ENCODE results near the gene FAM76A.
"Not testable (repeated sequence)": the region's sequence is repeated elsewhere in the genome, so short reads cannot be mapped to it uniquely, and the experiment has no call there.

Gene FAM76A

GRCh38 chr1:27724961-27725373, 794 bp upstream of the FAM76A start:
- no peak for DNase-seq (ENCODE audit: low read depth, low spot score)

GRCh38 chr1:27726173-27727044, 648 bp downstream of the FAM76A start:
- DNase-seq (ENCODE audit: low read depth, low spot score), result peak; percentile 9

- DNase-seq (ENCODE audit: low read depth, low spot score), result no peak
Measured at GRCh38 chr1:27727126-27727525, 1.4 kb downstream of the FAM76A start.

- DNase-seq (ENCODE audit: low read depth, low spot score), result no peak
Measured at GRCh38 chr1:27736252-27736651, 10.5 kb downstream of the FAM76A start.

DNA sequence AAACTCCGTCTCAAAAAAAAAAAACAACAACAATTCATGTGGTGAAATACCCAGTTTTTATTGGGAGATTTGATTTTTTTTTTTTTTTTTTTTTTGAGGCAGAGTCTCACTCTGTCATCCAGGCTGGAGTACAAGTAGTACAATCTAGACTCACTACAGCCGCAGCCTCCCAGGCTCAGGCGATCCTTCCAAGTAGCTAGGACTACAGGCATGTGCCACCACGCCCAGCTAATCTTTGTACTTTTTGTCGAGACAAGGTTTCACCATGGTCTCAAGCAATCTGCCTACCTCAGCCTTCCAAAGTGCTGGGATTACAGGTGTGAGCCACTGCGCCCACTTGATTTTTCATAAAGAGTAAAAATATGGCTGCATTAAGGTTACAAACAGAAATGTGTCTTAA, 15.4 kb downstream of the FAM76A start:
- no peak for DNase-seq (ENCODE audit: low read depth, low spot score)

DNA sequence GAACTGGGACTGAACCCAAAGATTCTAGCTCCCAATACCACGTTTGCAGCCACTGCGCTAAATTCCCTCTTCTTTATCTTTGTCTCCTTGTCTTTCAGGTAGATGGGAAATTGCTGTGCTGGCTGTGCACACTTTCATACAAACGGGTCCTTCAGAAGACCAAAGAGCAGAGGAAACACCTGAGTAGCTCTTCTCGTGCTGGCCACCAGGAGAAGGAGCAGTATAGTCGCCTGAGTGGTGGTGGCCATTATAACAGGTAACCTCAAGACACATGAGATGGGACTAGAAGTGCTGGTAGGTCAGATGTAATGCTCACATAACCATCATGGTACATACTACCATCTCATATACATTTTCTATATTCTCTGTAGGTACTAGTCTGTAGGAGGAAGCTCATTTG, 18.8 kb downstream of the FAM76A start:
- no peak for DNase-seq (ENCODE audit: low read depth, low spot score)

DNA sequence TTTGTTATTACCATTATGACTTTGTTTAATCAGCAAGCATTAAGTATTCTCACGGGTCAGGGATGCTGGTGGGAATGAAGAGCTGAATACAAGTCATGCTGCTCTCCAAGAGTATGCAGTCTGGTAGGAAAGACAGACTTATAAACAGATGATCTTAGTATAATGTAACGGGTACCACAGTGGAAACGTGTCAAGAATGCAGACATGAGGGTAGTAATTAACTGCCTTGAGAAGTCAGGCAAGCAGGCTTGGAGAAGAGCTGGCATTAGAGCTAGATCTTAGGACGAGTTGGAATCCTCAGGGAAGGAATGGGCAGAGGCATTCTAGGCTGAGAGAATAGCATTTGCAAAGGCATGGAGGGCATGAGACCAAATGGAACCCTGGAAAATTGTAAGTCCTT, 19.7 kb downstream of the FAM76A start:
- DNase-seq (ENCODE audit: low read depth, low spot score), result no peak

DNA sequence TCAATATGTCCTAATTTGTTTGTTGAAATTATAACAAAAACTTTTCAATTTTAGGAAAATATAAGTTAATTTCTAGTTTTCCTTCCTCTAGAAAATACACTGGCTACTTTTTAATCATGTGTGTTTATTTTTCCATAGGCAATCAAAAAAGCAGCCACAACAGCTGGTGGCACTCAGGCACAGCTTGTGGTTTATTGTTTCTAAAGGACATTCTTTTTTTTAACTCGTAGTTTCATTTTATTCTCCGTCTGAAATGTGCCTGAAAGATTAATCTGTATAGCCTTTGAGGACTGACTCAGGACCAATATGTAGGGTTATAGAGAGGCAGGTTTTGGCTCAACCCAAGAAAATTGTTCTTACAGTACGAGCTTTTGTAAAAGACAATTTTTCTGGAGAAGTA, 26.6 kb downstream of the FAM76A start:
- no peak for DNase-seq (ENCODE audit: low read depth, low spot score)

- no peak for DNase-seq (ENCODE audit: low read depth, low spot score)
Measured at GRCh38 chr1:27755286-27755685, 29.5 kb downstream of the FAM76A start.

GRCh38 chr1:27755865-27756264, 30.1 kb downstream of the FAM76A start:
- DNase-seq (ENCODE audit: low read depth, low spot score), result no peak

- DNase-seq (ENCODE audit: low read depth, low spot score), result no peak
Measured at GRCh38 chr1:27759236-27759635, 33.5 kb downstream of the FAM76A start.

- no peak for DNase-seq (ENCODE audit: low read depth, low spot score)
Measured at GRCh38 chr1:27760426-27760825, 34.7 kb downstream of the FAM76A start.

GRCh38 chr1:27762033-27762432, 36.3 kb downstream of the FAM76A start:
- no peak for DNase-seq (ENCODE audit: low read depth, low spot score)

GRCh38 chr1:27763358-27763757, 37.6 kb downstream of the FAM76A start:
- no peak for DNase-seq (ENCODE audit: low read depth, low spot score)

DNA sequence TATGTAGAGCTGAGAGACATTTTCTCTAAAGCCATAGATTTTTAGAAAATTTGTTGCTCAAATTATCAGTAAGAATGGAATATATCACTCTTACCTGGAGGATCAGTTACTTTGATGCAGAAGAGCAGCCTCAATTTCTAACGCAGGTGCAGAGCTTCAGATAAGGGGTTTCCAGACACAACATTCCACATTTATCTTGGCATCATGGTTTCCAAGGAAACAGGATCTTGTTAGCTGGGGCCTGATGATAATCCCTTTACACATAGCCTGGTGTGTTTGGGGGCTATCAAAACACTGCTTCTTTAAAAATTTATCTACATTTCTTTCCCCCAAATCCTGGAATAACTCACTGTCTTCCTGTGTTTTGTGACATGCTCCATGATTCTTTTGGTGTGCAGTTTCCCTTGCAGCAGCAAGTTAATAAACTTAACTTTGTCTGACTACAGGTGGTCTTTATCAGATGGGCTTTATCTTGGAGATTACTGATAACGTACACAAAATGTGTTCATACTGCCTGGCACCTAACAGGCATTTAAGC, 44.6 kb downstream of the FAM76A start:
- DNase-seq (ENCODE audit: low read depth, low spot score), result no peak

GRCh38 chr1:27772036-27772931, 46.5 kb downstream of the FAM76A start:
- DNase-seq (ENCODE audit: low read depth, low spot score), result no peak

- DNase-seq (ENCODE audit: low read depth, low spot score), result peak; percentile 96
Measured at GRCh38 chr1:27772932-27773825, 47.4 kb downstream of the FAM76A start, which contains the start of gene STX12. Gene STX12 (plus strand): TSS chr1:27773219. CDS start chr1:27773308, 89 bp downstream.

GRCh38 chr1:27773826-27774445, 48.2 kb downstream of the FAM76A start:
- no peak for DNase-seq (ENCODE audit: low read depth, low spot score)

GRCh38 chr1:27774654-27775053, 48.9 kb downstream of the FAM76A start:
- DNase-seq (ENCODE audit: low read depth, low spot score), result no peak

DNA sequence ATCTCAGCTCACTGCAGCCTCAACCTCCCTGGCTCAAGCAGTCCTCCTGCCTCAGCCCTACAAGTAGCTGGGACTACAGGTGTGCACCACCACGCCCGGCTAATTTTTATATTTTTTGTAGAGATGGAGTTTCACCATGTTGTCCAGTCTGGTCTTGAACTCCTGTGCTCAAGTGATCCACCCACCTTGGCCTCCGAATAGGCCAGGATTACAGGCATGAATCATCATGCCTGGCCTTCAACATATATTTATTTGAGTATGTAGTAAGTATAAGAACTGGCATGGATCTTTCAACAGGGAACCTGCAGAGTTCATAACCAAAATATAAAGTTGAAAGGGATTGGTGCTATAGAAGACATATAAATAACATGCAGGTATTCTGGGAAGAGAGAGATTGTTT, 49.6 kb downstream of the FAM76A start:
- DNase-seq (ENCODE audit: low read depth, low spot score), result not testable (repeated sequence)

DNA sequence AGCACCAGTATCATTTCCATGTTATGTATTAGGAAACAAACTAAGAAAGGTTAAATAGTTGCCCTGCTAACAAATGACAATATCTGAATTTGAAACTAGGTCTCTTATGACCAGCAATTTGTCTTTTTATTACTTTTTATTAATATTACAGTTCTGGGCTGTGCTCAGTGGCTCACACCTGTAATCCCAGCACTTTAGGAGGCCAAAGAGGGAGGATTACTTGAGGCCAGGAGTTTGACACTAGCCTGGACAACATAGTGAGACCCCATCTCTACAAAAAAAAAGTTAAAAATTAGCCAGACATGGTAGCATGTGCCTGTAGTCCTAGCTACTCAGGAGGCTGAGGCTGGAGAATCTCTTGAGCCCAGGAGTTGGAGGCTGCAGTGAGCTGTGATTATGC, 50.5 kb downstream of the FAM76A start:
- not testable (repeated sequence) for DNase-seq (ENCODE audit: low read depth, low spot score)
